LNCAP (cell line): ENCODE data around the gene ATP13A1.

Experiments
- CTCF ChIP-seq: fragments of 450-650 bp; IDR thresholded peaks from 2 replicates; pipeline ENCODE4 v1.5.1; 2017; ENCODE audit warnings: mild to moderate bottlenecking

ATP13A1 gene

GRCh38 chr19:19691683-19692082, 28.2 kb upstream of the ATP13A1 start:
- no peak for TF ChIP-seq CTCF

- no peak for TF ChIP-seq CTCF
Observed at GRCh38 chr19:19687090-19687489, 23.6 kb upstream of the ATP13A1 start.

- TF ChIP-seq CTCF: no peak
Observed at GRCh38 chr19:19686580-19686979, 23.1 kb upstream of the ATP13A1 start.

GRCh38 chr19:19679176-19680073, 15.9 kb upstream of the ATP13A1 start:
- TF ChIP-seq CTCF: no peak

GRCh38 chr19:19677579-19677978, 14.1 kb upstream of the ATP13A1 start:
- no peak for TF ChIP-seq CTCF

GRCh38 chr19:19674315-19674714, 10.8 kb upstream of the ATP13A1 start:
- no peak for TF ChIP-seq CTCF

GRCh38 chr19:19672816-19673215, 9.3 kb upstream of the ATP13A1 start:
- TF ChIP-seq CTCF: no peak
